ENCODE results near the gene CUL5.

The CUL5 gene

GRCh38 chr11:108008656-108009496, at the start of gene CUL5:
Gene CUL5, plus strand, starts transcription at chr11:108008898. Its CDS starts 451 bp downstream, at chr11:108009349.
- DNase-seq = peak; percentile 88

- DNase-seq = no peak
Observed at GRCh38 chr11:107961480-107961879, 47.2 kb upstream of the CUL5 start.

- no peak for DNase-seq
Observed at GRCh38 chr11:107962181-107962580, 46.5 kb upstream of the CUL5 start.

- no peak for DNase-seq
Observed at GRCh38 chr11:107963091-107963490, 45.6 kb upstream of the CUL5 start.

DNA sequence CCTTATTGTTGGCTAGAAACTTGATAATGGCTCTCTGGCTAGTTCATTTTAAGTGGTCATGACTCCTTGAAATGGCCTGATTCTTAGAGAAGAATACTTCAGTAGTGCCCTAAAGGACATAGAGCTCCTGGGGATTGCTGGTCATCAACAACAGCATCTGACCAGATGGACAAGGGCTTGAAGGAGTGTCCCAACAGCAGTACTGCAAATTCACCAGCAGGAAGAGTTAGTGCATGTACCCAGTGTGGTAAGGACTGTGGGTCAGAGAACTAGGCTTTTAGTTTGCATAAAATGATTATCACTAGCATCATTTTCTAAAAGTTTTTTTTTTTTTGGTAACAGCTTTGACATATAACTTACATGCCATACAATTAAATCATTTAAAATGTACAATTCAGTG, 39.5 kb upstream of the CUL5 start:
- no peak for DNase-seq

DNA sequence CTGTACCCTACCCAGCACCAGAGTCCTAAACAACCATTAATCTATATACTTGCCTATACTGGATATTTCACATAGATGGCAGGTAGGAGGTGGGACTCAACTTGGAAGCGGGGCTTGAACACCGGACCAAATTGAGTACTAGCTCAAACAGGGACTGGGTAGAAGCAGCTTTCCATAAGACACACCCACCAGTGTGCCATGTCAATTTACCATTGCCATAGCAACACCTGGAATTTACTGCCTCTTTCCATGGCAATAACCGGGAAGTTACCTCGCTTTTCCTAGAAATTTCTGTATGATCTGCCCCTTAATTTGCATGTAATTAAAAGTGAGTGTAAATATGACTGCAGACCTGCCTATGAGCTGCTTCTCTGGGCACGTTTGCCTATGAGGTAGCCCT, 38.6 kb upstream of the CUL5 start:
- DNase-seq = no peak

DNA sequence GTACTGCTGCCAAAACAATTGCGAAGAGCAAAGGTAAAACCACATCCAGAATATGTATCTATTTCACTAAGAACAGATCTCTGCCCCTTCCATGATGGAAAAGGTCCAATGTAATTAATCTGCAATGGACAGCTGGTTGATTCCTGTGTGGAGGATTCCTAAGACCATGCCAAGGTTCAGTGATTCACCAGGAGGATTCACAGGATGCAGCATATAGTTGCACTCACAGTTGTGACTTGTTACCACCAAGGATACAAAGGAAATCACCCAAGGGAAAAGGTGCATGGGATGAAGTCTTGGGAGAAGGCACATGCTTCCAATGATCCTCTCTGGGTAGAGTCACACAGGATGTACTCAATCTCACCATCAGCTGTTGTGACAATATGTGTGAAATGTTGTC, 35.1 kb upstream of the CUL5 start:
- DNase-seq = no peak

DNA sequence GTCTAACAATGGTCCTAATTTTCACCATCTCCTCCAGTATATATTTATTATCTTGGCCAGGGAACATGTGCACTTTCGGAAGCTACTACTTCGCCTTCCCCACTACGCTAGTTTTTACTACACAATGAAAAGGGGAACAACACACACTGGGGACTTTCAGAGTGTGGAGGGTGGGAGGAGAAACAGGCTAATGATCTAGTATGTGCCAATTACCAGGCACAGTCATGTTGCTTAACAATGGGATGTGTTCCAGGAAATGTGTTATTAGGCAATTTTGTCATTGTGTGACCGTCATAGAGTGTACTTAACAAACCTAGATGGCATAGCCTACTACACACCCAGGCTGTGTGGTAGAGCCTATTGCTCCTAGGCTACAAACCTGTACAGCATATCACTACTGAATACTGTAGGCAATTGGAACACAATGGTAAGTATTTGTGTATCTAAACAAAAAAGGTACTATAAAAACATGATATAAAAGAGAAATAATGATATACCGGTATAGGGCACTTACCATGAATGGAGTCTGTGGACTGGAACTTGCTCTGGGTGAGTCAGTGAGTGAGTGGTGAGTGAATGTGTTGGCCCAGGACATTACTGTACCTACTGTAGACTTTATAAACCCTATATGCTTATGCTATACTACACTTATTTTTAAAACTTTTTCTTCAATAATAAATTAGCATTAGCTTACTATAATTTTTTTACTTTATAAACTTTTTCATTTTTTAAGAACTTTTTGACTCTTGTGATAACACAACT, 20.1 kb upstream of the CUL5 start:
- DNase-seq = no peak

- DNase-seq = no peak
Observed at GRCh38 chr11:107991868-107992414, 16.8 kb upstream of the CUL5 start.

DNA sequence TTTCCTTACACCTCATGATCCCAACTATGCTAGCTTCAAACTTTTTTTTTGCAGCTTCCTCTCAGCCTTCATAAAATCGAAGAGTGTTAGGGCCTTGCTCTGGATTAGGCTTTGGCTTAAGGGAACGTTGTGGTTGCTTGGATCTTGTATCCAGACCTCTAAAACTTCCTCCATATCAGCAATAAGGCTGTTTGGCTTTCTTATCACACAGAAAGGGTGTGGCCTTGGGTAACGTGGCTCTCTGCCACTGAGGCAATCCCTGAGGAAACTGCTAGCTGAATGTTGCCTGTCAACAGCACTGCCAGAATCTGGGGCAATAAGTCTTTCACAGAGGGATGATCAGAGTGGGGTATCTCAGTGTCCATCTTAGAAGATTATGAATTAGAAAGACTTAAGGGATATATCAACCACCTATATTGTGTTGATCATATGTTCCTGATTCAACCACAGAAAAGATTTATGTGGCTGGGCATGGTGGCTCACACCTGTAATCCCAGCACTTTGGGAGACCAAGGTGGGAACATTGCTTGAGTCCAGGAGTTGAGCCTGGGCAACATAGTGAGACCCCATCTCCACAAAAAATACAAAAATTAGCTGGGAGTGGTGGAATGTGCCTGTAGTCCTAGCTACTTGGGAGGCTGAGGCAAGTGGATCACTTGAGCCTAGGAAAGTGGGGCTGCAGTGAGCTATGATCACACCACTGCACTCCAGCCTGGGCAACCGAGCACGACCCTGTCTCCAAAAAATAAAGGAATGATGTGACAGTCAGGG, 12.5 kb upstream of the CUL5 start:
- no peak for DNase-seq

DNA sequence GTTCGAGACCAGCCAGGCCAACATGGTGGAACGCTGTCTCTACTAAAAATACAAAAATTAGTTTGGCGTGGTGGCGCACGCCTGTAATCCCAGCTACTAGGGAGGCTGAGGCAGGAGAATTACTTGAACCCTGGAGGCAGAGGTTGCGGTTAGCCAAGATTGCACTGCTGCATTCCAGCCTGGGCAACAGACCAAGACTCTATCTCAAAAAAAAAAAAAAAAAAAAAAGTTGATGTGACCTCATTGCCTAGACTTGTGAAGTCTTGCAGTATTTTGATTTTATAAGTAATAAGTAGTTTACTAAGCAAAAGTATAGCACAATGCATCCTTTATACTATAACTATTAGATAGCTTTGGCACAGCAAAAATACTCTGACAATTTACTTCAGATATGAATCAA, 9.9 kb upstream of the CUL5 start:
- DNase-seq = no peak

- peak; percentile 66 for DNase-seq
Observed at GRCh38 chr11:107999759-108000455, 8.8 kb upstream of the CUL5 start.

DNA sequence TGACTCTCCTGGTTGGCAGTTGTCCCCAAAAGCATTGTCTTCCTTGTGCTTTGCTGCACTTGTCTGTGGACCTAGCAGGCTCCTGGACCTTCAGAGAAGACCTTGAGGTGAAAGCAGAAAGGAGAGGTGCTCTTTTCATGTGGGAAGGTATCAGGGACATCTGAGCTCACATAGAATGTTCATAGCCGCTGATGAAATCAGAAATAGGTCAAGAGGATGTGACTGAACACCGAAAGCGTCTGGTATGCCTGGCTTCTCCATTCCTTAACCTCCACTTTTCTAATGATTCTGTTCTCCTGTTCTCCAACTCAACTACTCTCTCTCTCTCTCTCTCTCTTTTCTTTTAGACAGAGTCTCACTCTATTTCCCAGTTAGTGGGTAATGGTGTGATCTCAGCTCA, 6.2 kb upstream of the CUL5 start:
- DNase-seq = no peak

DNA sequence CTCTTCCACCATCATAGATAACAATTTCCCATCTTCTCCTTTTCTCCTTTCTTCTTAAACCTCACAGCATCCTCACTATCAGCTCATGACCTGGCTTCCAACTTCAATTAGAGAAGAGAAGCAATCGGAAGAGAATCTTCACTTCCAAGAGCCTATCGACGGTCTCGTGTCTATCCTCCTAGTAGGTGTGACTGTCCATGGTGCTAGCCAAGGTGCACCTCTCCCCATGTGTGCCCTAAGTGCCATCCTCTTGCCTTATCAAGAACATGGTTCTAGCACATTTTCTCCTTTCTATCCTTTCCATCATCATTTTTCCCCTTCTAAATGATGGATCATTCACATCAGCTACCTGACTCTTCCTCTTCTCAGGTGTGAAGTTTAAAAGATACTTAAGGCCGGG, 5.1 kb upstream of the CUL5 start:
- DNase-seq = no peak

GRCh38 chr11:108007819-108008218, 879 bp upstream of the CUL5 start:
- no peak for DNase-seq

DNA sequence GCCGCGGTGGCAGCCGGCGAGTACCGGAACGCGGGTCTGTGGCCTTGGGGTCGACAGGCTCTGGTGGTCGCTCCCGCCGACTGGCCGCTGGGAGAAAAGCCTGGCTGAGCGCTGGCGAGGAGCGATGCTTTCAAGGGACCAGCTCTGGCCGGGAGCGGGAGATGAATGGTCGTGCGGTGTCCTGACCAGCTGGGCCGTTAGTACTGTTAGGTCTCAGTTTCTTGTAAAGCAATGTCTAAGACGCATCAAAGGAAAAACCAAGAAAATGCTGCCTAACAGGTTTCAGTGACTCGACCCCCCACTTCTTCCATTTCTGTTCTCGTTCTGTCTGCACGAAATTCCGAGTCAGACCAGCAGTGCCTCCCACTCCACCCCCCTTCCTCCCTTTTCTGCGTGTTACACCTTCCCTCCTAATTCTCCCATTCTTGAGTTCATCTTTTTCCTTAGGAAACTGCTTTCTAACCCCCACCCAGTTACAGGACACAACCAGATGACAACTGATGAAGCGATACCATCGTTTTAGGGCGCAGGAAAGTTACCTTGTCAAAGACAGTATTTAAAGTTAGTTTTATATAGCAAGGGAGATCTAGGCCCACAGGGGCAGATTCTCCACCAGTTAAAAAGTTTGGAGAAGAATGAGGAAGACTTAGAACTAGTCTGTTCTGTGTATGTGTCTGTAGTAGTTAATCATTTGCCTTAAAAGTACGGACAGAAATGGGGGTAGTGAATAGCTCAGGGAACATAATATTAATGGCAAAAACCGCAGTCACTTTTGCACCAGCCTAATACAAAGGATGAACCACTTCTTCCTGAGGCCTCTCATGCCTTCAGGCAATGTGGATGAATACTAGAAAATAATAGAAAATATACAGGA, 1.0 kb downstream of the CUL5 start:
- peak; percentile 22 for DNase-seq

DNA sequence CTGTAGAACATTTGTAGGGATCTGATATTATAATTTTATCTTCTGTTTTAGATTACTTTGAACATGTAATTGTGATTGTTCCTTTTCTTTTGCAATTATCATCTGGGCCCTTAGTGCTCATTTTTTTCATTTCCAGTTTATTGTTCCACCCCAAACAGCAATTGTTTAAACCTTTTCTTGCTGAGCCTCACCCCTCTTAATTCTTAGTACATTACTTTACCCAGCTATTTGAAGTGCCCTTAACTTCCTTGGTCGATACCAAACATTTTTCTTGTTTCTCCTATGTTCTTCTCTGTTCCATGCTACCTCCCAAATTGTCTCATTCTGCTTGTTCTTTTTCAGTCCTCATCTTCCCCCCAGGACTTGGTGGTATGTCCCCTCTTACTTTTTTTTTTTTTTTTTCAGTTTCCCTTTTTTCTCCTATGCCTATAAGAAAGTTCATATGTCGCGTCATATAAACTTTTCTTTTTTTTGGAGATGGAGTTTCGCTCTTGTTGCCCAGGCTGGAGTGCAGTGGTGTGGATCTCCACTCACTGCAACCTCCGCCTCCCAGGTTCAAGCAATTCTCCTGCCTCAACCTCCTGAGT, 3.5 kb downstream of the CUL5 start:
- DNase-seq = no peak

- no peak for DNase-seq
Observed at GRCh38 chr11:108016647-108017046, 7.9 kb downstream of the CUL5 start.

DNA sequence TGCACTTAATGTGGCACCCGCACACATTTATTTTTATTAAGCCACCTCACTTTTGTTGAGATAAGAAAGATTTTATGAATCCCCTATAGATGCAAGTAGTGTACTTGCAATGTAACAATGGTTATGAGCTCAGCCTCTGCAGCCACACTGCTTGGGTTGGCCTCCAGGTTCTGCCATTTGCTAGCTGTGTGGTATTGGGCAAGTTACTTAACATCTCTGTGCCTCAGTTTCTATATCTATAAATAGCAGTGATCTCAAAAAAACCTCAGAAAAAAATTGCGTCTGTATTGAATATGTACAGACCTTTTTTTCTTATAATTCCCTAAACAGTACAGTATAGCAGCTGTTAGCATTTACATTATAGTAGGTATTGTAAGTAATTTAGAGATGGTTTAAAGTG, 10.0 kb downstream of the CUL5 start:
- no peak for DNase-seq

GRCh38 chr11:108019870-108020540, 11.3 kb downstream of the CUL5 start:
- no peak for DNase-seq
